Ishikawa (cell line): ENCODE data around the gene OR4N2.

ENCODE experiments used
- CREB1 ChIP-seq: IDR thresholded peaks from 2 replicates; pipeline ENCODE4 v1.6.1; 2012; ENCODE audit warnings: low read depth
- EP300 ChIP-seq: IDR thresholded peaks from 2 replicates; pipeline ENCODE4 v1.6.1; 2012; ENCODE audit warnings: borderline replicate concordance
- FOXM1 ChIP-seq: IDR thresholded peaks from 2 replicates; pipeline ENCODE4 v1.6.1; 2012; ENCODE audit warnings: low read depth, borderline replicate concordance
- REST ChIP-seq: IDR thresholded peaks from 2 replicates; pipeline ENCODE4 v1.6.1; 2012; ENCODE audit warnings: low read depth, mild to moderate bottlenecking
- TAF1 ChIP-seq: IDR thresholded peaks from 2 replicates; pipeline ENCODE4 v1.6.1; 2012; ENCODE audit warnings: low read depth, mild to moderate bottlenecking
- TCF12 ChIP-seq: IDR thresholded peaks from 2 replicates; pipeline ENCODE4 v1.6.1; 2012; ENCODE audit warnings: low read depth
- TEAD4 ChIP-seq: IDR thresholded peaks from 2 replicates; pipeline ENCODE4 v1.6.1; 2012

- TF ChIP-seq TAF1 (no peak), CREB1 (no peak), TEAD4 (no peak), EP300 (no peak), REST (no peak), FOXM1 (no peak), TCF12 (no peak)
Observed at GRCh38 chr14:19800282-19801117, 3.1 kb upstream of the OR4N2 start.
